SK-N-SH (cell line): ENCODE measurements around the gene SPDEF. TPM values are rescaled to one million over a fixed set of nuclear protein-coding genes. Genes with fewer than 3 reads are reported as not detected.

Experiments
- CTCF ChIA-PET: fragments of 300-600, 350-600 bp; formaldehyde crosslinking; extraction: SDS; loops from one replicate; lab custom pipeline; 2021; lab: Yijun Ruan, JAX
- POLR2A ChIA-PET: fragments of 350-600 bp; sonication (Branson Sonifier 250); formaldehyde crosslinking; extraction: SDS; loops from one replicate; lab custom pipeline; 2020; ENCODE audit warnings: antibody characterized with exemption, inconsistent platforms; lab: Yijun Ruan, JAX
- DNase-seq: peaks from one replicate; pipeline ENCODE4 v3.0.0; 2012
- H2AFZ ChIP-seq: fragments of 200-600 bp; sonication (generic); 2 replicates; pipeline ENCODE4 v1.8.1; 2016; ENCODE audit warnings: antibody characterized with exemption, mild to moderate bottlenecking, low read depth
- H3F3A ChIP-seq: fragments of 200-600 bp; sonication (generic); replicated peaks from 2 replicates; pipeline ENCODE3; 2016; ENCODE audit warnings: antibody characterized with exemption, mild to moderate bottlenecking; ENCODE audit not compliant: insufficient read depth
- H3K27ac ChIP-seq, 2 experiments: fragments of 200-500 bp in 1 of 2; fragments of 200-600 bp in 1 of 2; sonication (Bioruptor generic) in 1 of 2; sonication (generic), shearing (Covaris generic) in 1 of 2; 2 replicates each; pipeline versions ENCODE4 v1.5.1 to v1.6.1; 2014 to 2016; ENCODE audit warnings: low read depth in 2 of 2, inconsistent platforms in 1 of 2, low read length in 1 of 2, mild to moderate bottlenecking in 1 of 2, mixed read lengths in 1 of 2
- H3K27me3 ChIP-seq: fragments of 200-600 bp; sonication (generic), shearing (Covaris generic); 2 replicates; pipeline ENCODE4 v1.6.1; 2016; ENCODE audit warnings: mixed run types; ENCODE audit not compliant: insufficient read depth
- H3K36me3 ChIP-seq, 2 experiments: fragments of 200-500 bp in 1 of 2; fragments of 200-600 bp in 1 of 2; sonication (Bioruptor generic) in 1 of 2; sonication (generic) in 1 of 2; replicated peaks in 1 of 2; 2 replicates each; pipeline versions ENCODE3 to v1.5.1; 2014 to 2016; ENCODE audit warnings: low read length in 1 of 2, mild to moderate bottlenecking in 1 of 2; ENCODE audit not compliant: insufficient read depth in 2 of 2, control insufficient read depth in 1 of 2
- H3K4me1 ChIP-seq, 2 experiments: fragments of 200-500 bp in 1 of 2; fragments of 200-600 bp in 1 of 2; sonication (Bioruptor generic) in 1 of 2; sonication (generic), shearing (Covaris generic) in 1 of 2; 2 replicates each; pipeline versions ENCODE4 v1.5.1 to v1.6.1; 2014 to 2016; ENCODE audit warnings: low read depth in 1 of 2, low read length in 1 of 2, mixed run types in 1 of 2; ENCODE audit not compliant: insufficient read depth in 2 of 2, control insufficient read depth in 1 of 2
- H3K4me2 ChIP-seq: fragments of 200-600 bp; sonication (generic), shearing (Covaris generic); 2 replicates; pipeline ENCODE4 v1.6.1; 2017; ENCODE audit warnings: mixed run types
- H3K4me3 ChIP-seq, 2 experiments: fragments of 200-500 bp in 1 of 2; fragments of 200-600 bp in 1 of 2; sonication (Bioruptor generic) in 1 of 2; sonication (generic), shearing (Covaris generic) in 1 of 2; 2 replicates each; pipeline versions ENCODE4 v1.5.1 to v1.8.1; 2014 to 2016; ENCODE audit warnings: low read depth in 2 of 2, inconsistent platforms in 1 of 2, low read length in 1 of 2, mild to moderate bottlenecking in 1 of 2, mixed read lengths in 1 of 2, moderate library complexity in 1 of 2
- H3K79me2 ChIP-seq: fragments of 200-600 bp; sonication (generic); 2 replicates; pipeline ENCODE4 v1.8.1; 2017; ENCODE audit warnings: mild to moderate bottlenecking; ENCODE audit not compliant: insufficient read depth
- H3K9ac ChIP-seq: fragments of 200-600 bp; sonication (generic); 2 replicates; pipeline ENCODE4 v1.6.1; 2017; ENCODE audit warnings: mixed run types
- H3K9me2 ChIP-seq: fragments of 200-600 bp; sonication (generic); 2 replicates; pipeline ENCODE4 v1.6.1; 2017; ENCODE audit warnings: mixed run types
- H3K9me3 ChIP-seq: fragments of 200-600 bp; sonication (generic); 2 replicates; pipeline ENCODE4 v1.6.1; 2017; ENCODE audit warnings: mixed run types, mild to moderate bottlenecking, moderate library complexity
- H4K20me1 ChIP-seq: fragments of 200-600 bp; sonication (generic); 2 replicates; pipeline ENCODE4 v1.6.1; 2017; ENCODE audit warnings: mild to moderate bottlenecking, mixed run types; ENCODE audit not compliant: insufficient read depth
- EZH2phosphoT487 ChIP-seq: fragments of 200-600 bp; sonication (generic); IDR thresholded peaks from 2 replicates; pipeline ENCODE4 v1.6.1; 2017; ENCODE audit warnings: low read depth, mixed run types, mild to moderate bottlenecking, antibody characterized with exemption, moderate library complexity, borderline replicate concordance
- FOSL2 ChIP-seq: IDR thresholded peaks from 2 replicates; pipeline ENCODE4 v1.4.0; 2012; ENCODE audit warnings: low read depth, mild to moderate bottlenecking, moderate library complexity, borderline replicate concordance
- FOXM1 ChIP-seq: IDR thresholded peaks from 2 replicates; pipeline ENCODE4 v1.4.0; 2012; ENCODE audit warnings: low read depth, mild to moderate bottlenecking
- GABPA ChIP-seq: IDR thresholded peaks from 2 replicates; pipeline ENCODE4 v1.4.0; 2012; ENCODE audit warnings: low read depth, mild to moderate bottlenecking
- MEF2A ChIP-seq: IDR thresholded peaks from 2 replicates; pipeline ENCODE4 v1.4.0; 2012; ENCODE audit warnings: low read depth, borderline replicate concordance
- NFIC ChIP-seq: IDR thresholded peaks from 2 replicates; pipeline ENCODE4 v1.4.0; 2012; ENCODE audit warnings: borderline replicate concordance
- RAD21 ChIP-seq: IDR thresholded peaks from 2 replicates; pipeline ENCODE4 v1.6.1; 2012; ENCODE audit warnings: mild to moderate bottlenecking, low read length
- RCOR1 ChIP-seq: fragments of 150-350 bp; IDR thresholded peaks from 2 replicates; pipeline ENCODE4 v1.6.1; 2017; ENCODE audit warnings: antibody characterized with exemption, low read length
- RXRA ChIP-seq: IDR thresholded peaks from 2 replicates; pipeline ENCODE4 v1.4.0; 2012; ENCODE audit warnings: low read depth, mild to moderate bottlenecking, borderline replicate concordance
- SIN3A ChIP-seq: IDR thresholded peaks from 2 replicates; pipeline ENCODE4 v1.6.1; 2012; ENCODE audit warnings: low read depth, mild to moderate bottlenecking, low read length, moderate library complexity, borderline replicate concordance
- WGBS: methylation state at CpG from one replicate; pipeline ENCODE4 v1.1.6; 2017; ENCODE audit warnings: low lambda C conversion rate; 5-methylcytosine and 5-hydroxymethylcytosine counted together
- polyA plus RNA-seq, 3 experiments: library from polyadenylated mRNA; depleted of rRNA; stranded (reverse); fragments of >200 nt; gene quantifications; 2 replicates each; pipeline ENCODE4 v1.2.3, GENCODE V29; 2012
- TF ChIP-seq, protein P1 (sequence below): fragments of 200-600 bp; sonication (generic); IDR thresholded peaks from 2 replicates; pipeline ENCODE4 v1.6.1; 2017; ENCODE audit warnings: antibody characterized with exemption, mild to moderate bottlenecking, moderate library complexity
- TF ChIP-seq, protein P2 (sequence below): IDR thresholded peaks from 2 replicates; pipeline ENCODE4; 2012
- TF ChIP-seq, protein P3 (sequence below): fragments of 150-350 bp; IDR thresholded peaks from 2 replicates; pipeline ENCODE4 v1.6.1; 2016; ENCODE audit warnings: mild to moderate bottlenecking, low read depth, low read length
- TF ChIP-seq, protein P4 (sequence below): fragments of 150-350 bp; IDR thresholded peaks from 2 replicates; pipeline ENCODE4 v1.6.1; 2017; ENCODE audit warnings: antibody characterized with exemption, low read length, low read depth, borderline replicate concordance
- TF ChIP-seq, protein P5 (sequence below): IDR thresholded peaks from 2 replicates; pipeline ENCODE4 v1.4.0; 2012; ENCODE audit warnings: low read depth, borderline replicate concordance

The SPDEF gene
- polyA plus RNA-seq, 1 of the 3 experiments (the other 2 are of a cell fraction): 0.10 TPM

DNA sequence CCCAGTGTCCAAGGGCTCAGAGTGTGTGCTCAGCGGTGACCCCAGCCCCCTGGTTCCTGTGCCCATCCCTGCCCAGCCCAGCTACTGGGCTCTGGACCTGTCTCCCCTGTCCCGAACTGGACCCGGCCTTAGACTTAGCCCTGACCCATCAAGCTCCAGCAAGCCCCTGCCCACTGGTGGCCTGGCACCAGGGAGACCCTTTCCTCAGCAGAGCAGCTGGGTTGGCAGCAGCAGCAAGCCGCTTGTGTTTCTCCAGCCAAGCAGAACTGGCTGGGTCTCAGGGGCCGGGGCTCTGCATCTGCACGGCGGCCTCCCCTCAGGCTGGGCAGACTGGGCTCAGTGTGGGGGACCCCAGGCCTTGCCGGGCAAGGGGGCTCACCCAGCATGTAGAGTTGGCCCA, 801 bp downstream of the SPDEF start (continued):
- TF ChIP-seq, protein P1, sequence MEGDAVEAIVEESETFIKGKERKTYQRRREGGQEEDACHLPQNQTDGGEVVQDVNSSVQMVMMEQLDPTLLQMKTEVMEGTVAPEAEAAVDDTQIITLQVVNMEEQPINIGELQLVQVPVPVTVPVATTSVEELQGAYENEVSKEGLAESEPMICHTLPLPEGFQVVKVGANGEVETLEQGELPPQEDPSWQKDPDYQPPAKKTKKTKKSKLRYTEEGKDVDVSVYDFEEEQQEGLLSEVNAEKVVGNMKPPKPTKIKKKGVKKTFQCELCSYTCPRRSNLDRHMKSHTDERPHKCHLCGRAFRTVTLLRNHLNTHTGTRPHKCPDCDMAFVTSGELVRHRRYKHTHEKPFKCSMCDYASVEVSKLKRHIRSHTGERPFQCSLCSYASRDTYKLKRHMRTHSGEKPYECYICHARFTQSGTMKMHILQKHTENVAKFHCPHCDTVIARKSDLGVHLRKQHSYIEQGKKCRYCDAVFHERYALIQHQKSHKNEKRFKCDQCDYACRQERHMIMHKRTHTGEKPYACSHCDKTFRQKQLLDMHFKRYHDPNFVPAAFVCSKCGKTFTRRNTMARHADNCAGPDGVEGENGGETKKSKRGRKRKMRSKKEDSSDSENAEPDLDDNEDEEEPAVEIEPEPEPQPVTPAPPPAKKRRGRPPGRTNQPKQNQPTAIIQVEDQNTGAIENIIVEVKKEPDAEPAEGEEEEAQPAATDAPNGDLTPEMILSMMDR: no peak

DNA sequence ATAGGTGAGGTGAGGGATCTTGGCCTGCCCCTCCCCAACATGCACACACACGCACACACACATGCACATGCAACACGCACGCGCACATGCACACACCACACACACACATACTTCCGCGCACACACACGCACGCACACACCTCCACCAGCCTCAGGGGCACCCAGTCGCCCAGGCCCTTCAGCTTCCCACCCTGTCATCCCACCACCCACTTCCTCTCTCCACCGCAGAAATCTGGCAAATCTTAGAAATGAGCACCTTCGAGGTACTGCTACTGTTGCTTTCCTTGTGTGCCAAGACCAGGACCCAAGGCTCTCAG, 1.2 kb downstream of the SPDEF start:
- Histone ChIP-seq H3K9me3 (no peaks in the 10 kb centered on the region), H3K27me3 (no peaks in the 10 kb centered on the region), H3F3A (no peaks in the 10 kb centered on the region), H3K79me2 (no peaks in the 10 kb centered on the region), H4K20me1 (no peaks in the 10 kb centered on the region), H3K9ac (no peak overlapping the region), H3K4me2 (no peak overlapping the region), H2AFZ (no peak overlapping the region), H3K9me2 (no peaks in the 10 kb centered on the region), H3K36me3 (no peaks in the 10 kb centered on the region), H3K4me3 (no peak overlapping the region), H3K27ac (no peak overlapping the region), H3K4me1 (no peaks in the 10 kb centered on the region; a peak in 1 of 4 replicates)
- ChIA-PET CTCF (interaction anchor here (0.7 to 1.5 kb wide), 2 partner anchors 26 to 431 kb away, joined by 3 read pairs; no protein-coding TSS in a partner anchor), POLR2A (no interaction called here)
- WGBS: 90% methylated on average over 10 of the region's 11 CpGs
- no peak for DNase-seq
- no peak for TF ChIP-seq SIN3A
- TF ChIP-seq GABPA: no peak
- TF ChIP-seq RAD21: no peak
- TF ChIP-seq, protein P2, sequence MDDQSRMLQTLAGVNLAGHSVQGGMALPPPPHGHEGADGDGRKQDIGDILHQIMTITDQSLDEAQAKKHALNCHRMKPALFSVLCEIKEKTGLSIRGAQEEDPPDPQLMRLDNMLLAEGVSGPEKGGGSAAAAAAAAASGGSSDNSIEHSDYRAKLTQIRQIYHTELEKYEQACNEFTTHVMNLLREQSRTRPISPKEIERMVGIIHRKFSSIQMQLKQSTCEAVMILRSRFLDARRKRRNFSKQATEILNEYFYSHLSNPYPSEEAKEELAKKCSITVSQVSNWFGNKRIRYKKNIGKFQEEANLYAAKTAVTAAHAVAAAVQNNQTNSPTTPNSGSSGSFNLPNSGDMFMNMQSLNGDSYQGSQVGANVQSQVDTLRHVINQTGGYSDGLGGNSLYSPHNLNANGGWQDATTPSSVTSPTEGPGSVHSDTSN: no peak
- TF ChIP-seq, protein P3, sequence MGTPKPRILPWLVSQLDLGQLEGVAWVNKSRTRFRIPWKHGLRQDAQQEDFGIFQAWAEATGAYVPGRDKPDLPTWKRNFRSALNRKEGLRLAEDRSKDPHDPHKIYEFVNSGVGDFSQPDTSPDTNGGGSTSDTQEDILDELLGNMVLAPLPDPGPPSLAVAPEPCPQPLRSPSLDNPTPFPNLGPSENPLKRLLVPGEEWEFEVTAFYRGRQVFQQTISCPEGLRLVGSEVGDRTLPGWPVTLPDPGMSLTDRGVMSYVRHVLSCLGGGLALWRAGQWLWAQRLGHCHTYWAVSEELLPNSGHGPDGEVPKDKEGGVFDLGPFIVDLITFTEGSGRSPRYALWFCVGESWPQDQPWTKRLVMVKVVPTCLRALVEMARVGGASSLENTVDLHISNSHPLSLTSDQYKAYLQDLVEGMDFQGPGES: no peak
- TF ChIP-seq RCOR1: no peak
- TF ChIP-seq, protein P4, sequence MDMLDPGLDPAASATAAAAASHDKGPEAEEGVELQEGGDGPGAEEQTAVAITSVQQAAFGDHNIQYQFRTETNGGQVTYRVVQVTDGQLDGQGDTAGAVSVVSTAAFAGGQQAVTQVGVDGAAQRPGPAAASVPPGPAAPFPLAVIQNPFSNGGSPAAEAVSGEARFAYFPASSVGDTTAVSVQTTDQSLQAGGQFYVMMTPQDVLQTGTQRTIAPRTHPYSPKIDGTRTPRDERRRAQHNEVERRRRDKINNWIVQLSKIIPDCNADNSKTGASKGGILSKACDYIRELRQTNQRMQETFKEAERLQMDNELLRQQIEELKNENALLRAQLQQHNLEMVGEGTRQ: no peak
- no peak for TF ChIP-seq EZH2phosphoT487
- TF ChIP-seq, protein P5, sequence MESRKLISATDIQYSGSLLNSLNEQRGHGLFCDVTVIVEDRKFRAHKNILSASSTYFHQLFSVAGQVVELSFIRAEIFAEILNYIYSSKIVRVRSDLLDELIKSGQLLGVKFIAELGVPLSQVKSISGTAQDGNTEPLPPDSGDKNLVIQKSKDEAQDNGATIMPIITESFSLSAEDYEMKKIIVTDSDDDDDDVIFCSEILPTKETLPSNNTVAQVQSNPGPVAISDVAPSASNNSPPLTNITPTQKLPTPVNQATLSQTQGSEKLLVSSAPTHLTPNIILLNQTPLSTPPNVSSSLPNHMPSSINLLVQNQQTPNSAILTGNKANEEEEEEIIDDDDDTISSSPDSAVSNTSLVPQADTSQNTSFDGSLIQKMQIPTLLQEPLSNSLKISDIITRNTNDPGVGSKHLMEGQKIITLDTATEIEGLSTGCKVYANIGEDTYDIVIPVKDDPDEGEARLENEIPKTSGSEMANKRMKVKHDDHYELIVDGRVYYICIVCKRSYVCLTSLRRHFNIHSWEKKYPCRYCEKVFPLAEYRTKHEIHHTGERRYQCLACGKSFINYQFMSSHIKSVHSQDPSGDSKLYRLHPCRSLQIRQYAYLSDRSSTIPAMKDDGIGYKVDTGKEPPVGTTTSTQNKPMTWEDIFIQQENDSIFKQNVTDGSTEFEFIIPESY: no peak
- no peak for TF ChIP-seq FOSL2
- no peak for TF ChIP-seq NFIC
- no peak for TF ChIP-seq MEF2A
- no peak for TF ChIP-seq RXRA
- no peak for TF ChIP-seq FOXM1
